OCI-LY3 (cell line): Measurements from ENCODE around the gene ARHGEF39.
"Not testable (repeated sequence)": the region's sequence is repeated elsewhere in the genome, so short reads cannot be mapped to it uniquely, and the experiment has no call there.

Source experiments
- EZH2phosphoT487 ChIP-seq: fragments of 200-600 bp; shearing (Covaris generic); IDR thresholded peaks from 2 replicates; pipeline ENCODE4 v1.6.1; 2018; ENCODE audit warnings: antibody characterized with exemption, mixed run types, low read depth
- TF ChIP-seq, protein P1 (sequence below): fragments of 200-600, 300-600 bp; sonication (generic); IDR thresholded peaks from 2 replicates; pipeline ENCODE4 v1.5.1; 2014; ENCODE audit warnings: antibody characterized with exemption, low read length, low read depth

DNA sequence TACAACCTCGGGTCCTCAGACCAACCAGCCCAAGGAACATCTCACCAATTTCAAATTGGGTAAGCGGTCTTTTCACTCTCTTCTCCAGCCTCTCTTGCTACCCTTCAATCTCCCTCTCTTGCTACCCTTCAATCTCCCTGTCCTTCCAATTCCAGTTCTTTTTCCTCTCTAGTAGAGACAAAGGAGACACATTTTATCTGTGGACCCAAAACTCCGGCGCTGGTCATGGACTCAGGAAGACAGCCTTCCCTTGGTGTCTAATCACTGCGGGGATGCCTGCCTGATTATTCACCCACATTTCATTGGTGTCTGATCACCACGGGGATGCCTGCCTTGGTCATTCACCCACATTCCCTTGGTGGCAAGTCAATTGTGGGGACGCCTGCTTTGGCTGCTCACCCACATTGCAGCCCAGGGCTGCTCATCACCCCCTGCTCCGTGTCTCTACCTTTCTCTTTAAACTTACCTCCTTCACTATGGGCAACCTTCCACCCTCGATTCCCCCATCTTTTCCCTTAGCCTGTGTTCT, 27.5 kb downstream of the ARHGEF39 start:
- TF ChIP-seq, protein P1, sequence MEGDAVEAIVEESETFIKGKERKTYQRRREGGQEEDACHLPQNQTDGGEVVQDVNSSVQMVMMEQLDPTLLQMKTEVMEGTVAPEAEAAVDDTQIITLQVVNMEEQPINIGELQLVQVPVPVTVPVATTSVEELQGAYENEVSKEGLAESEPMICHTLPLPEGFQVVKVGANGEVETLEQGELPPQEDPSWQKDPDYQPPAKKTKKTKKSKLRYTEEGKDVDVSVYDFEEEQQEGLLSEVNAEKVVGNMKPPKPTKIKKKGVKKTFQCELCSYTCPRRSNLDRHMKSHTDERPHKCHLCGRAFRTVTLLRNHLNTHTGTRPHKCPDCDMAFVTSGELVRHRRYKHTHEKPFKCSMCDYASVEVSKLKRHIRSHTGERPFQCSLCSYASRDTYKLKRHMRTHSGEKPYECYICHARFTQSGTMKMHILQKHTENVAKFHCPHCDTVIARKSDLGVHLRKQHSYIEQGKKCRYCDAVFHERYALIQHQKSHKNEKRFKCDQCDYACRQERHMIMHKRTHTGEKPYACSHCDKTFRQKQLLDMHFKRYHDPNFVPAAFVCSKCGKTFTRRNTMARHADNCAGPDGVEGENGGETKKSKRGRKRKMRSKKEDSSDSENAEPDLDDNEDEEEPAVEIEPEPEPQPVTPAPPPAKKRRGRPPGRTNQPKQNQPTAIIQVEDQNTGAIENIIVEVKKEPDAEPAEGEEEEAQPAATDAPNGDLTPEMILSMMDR, result not testable (repeated sequence)
- not testable (repeated sequence) for TF ChIP-seq EZH2phosphoT487
